Activated CD4-positive, alpha-beta T cell treated with anti-CD3 and anti-CD28 coated beads, Interleukin-2, amount 10 ng/mL, durations not matched to agents 7 days and 5 days (primary cell): Measurements from ENCODE around the gene SPAG5. TPM values are rescaled to one million over a fixed set of nuclear protein-coding genes. Genes with fewer than 3 reads are reported as not detected.

Source experiments
- CTCF ChIA-PET: fragments of 350-600 bp; sonication (Branson Sonifier 250); formaldehyde crosslinking; loops from one replicate; lab custom pipeline; 2021; ENCODE audit warnings: antibody characterized with exemption; lab: Charles Lee
- POLR2A ChIA-PET: fragments of 350-600 bp; sonication (Branson Sonifier 250); formaldehyde crosslinking; loops from one replicate; lab custom pipeline; 2021; ENCODE audit warnings: antibody characterized with exemption; lab: Charles Lee
- DNase-seq: peaks from one replicate; pipeline ENCODE4 v3.0.0-alpha.2; 2020
- H3K27ac Mint-ChIP-seq: one replicate; pipeline ENCODE4 v1.8.0; 2021; ENCODE audit warnings: mild to moderate bottlenecking, moderate library complexity, mixed read lengths
- H3K27me3 Mint-ChIP-seq: one replicate; pipeline ENCODE4 v1.8.0; 2021; ENCODE audit warnings: mixed read lengths
- H3K36me3 Mint-ChIP-seq: one replicate; pipeline ENCODE4 v1.8.0; 2021; ENCODE audit warnings: low read depth, mixed read lengths
- H3K4me1 Mint-ChIP-seq: one replicate; pipeline ENCODE4 v1.8.0; 2021; ENCODE audit warnings: mixed read lengths
- H3K4me3 Mint-ChIP-seq: one replicate; pipeline ENCODE4 v1.8.0; 2021; ENCODE audit warnings: mild to moderate bottlenecking, moderate library complexity, mixed read lengths
- H3K9me3 Mint-ChIP-seq: one replicate; pipeline ENCODE4 v1.8.0; 2021; ENCODE audit warnings: mixed read lengths
- total RNA-seq, 2 experiments: library from RNA; stranded (reverse); gene quantifications; one replicate each; pipeline ENCODE4 v1.2.3, GENCODE V29; 2021

Gene SPAG5
- total RNA-seq, 2 experiments from 2014 or later, result 139 to 147 TPM

DNA sequence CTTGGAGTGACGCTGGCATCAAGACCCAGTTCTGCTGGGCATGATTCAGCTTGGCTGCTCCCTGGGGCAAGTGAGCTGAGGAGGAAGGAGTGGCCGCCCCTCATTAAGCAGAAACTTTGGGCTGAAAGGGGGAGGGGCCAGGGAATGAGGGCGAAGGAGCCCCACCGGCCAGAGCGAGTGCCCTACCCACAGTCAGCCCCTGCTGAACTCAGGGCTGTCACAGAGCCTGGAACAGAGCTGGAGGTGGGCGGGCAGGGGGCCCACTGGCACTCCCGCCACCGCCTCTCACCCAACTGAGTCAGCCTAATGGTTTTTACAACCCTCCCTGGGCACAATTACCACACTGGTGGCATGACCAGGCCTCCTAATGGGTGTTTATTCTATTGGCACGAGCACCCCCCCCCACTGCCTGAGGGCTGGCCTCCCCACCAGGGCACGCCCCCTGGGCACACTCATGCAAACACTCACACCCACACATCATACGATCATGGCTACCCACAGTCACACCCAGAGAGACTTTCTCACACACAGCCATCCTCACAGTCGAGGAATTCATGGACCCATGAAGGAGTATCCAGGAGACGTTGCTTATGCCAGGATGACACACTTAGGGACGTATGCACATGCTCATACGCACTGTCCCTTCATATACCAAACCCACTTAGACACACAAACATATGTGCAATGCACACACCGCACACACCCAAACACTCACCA lies 65.6 kb downstream of the SPAG5 start:
- no peaks in the 10 kb centered on the region for H3K4me1 Mint-ChIP-seq
- no peaks in the 10 kb centered on the region for H3K9me3 Mint-ChIP-seq
- H3K36me3 Mint-ChIP-seq, result no peaks in the 10 kb centered on the region
- no peak overlapping the region for H3K4me3 Mint-ChIP-seq
- no peak for DNase-seq
- no peak overlapping the region for H3K27ac Mint-ChIP-seq
- ChIA-PET POLR2A (no interaction called here), CTCF (no interaction called here)
- peaks cover 1% of the 10 kb centered on the region for H3K27me3 Mint-ChIP-seq

GRCh38 chr17:28532050-28532960 lies 66.5 kb downstream of the SPAG5 start:
- Mint-ChIP-seq H3K27ac (no peak overlapping the region), H3K36me3 (no peaks in the 10 kb centered on the region), H3K27me3 (peaks cover 1% of the 10 kb centered on the region), H3K4me1 (no peaks in the 10 kb centered on the region), H3K4me3 (no peak overlapping the region), H3K9me3 (no peaks in the 10 kb centered on the region)
- no peak for DNase-seq
- ChIA-PET CTCF (interaction anchor here (1.1 kb wide), 1 partner anchor 8 kb away, joined by 4 read pairs; no protein-coding TSS in a partner anchor), POLR2A (no interaction called here)

GRCh38 chr17:28530926-28531325 lies 67.9 kb downstream of the SPAG5 start:
- Mint-ChIP-seq H3K27me3 (peaks cover 1% of the 10 kb centered on the region), H3K9me3 (no peaks in the 10 kb centered on the region), H3K36me3 (no peaks in the 10 kb centered on the region), H3K27ac (no peak overlapping the region), H3K4me1 (no peaks in the 10 kb centered on the region), H3K4me3 (no peak overlapping the region)
- ChIA-PET POLR2A (no interaction called here), CTCF (interaction anchor here (1.1 kb wide), 1 partner anchor 9 kb away, joined by 4 read pairs; no protein-coding TSS in a partner anchor)
- no peak for DNase-seq

GRCh38 chr17:28530250-28530649 lies 68.6 kb downstream of the SPAG5 start:
- Mint-ChIP-seq H3K4me1 (no peaks in the 10 kb centered on the region), H3K36me3 (no peaks in the 10 kb centered on the region), H3K27me3 (peaks cover 1% of the 10 kb centered on the region), H3K27ac (no peak overlapping the region), H3K4me3 (no peak overlapping the region), H3K9me3 (no peaks in the 10 kb centered on the region)
- ChIA-PET POLR2A (no interaction called here), CTCF (no interaction called here)
- no peak for DNase-seq

DNA sequence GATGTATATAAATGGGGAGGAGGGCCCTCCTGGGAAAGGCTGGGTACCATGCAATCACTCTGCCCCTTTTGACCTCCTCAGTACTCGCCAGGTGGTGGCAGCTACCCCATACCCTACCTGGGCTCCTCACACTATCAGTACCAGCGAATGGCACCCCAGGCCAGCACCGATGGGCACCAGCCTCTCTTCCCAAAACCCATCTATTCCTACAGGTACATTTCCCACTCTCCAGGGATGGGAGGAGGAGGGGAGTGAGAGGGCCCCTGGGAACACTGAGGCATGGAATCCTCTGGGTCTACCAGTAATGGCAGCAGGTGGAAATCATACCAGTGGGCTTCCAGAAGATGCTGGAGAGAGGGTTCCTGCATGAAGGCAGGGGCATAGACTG lies 69.8 kb downstream of the SPAG5 start:
- H3K4me3 Mint-ChIP-seq, result no peak overlapping the region
- H3K4me1 Mint-ChIP-seq, result no peaks in the 10 kb centered on the region
- H3K36me3 Mint-ChIP-seq, result no peaks in the 10 kb centered on the region
- no peak overlapping the region for H3K27ac Mint-ChIP-seq
- H3K27me3 Mint-ChIP-seq, result peaks cover 1% of the 10 kb centered on the region
- H3K9me3 Mint-ChIP-seq, result no peaks in the 10 kb centered on the region
- no peak for DNase-seq
- CTCF ChIA-PET, result interaction anchor here (0.6 kb wide), 1 partner anchor 94 kb away, joined by 3 read pairs; no protein-coding TSS in a partner anchor
- POLR2A ChIA-PET, result no interaction called here

DNA sequence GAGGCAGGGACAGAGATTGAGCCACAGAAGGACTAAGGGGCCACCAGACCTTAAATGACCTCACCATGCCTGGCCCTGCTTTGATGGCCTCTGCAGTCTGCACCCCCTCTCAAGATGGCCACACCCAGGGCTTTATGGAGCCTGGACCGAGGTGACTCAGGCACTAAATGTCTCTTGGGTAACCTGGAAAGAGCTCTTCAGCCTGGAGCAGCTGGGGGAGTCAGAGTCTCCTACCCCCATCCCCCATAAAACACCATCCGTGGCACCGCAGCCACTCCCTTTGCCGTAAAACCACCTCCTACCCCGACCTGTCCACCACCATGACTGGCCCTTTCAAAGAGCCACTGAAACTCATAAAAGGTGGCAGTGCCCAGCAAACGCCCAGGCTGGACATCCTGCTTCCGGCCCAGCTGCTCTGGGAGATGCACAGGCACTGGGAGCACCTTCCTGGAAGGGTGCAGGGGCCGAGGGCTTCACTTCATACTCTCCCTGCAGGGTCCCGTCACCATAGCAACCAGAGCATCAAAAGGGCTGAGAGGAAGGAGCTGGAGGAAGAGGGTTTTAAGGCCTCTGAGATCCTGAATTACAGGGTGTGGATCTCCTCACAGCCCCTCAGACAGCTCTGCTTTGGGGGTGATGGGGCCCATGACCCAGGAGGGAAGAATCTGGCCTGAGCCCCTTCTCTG lies 70.4 kb downstream of the SPAG5 start:
- Mint-ChIP-seq H3K9me3 (no peaks in the 10 kb centered on the region), H3K27ac (no peak overlapping the region), H3K27me3 (peaks cover 1% of the 10 kb centered on the region), H3K4me1 (no peaks in the 10 kb centered on the region), H3K4me3 (no peak overlapping the region), H3K36me3 (no peaks in the 10 kb centered on the region)
- ChIA-PET CTCF (interaction anchor here (0.6 kb wide), 1 partner anchor 95 kb away, joined by 3 read pairs; no protein-coding TSS in a partner anchor), POLR2A (no interaction called here)
- DNase-seq, result no peak

GRCh38 chr17:28527859-28528258 lies 71.0 kb downstream of the SPAG5 start:
- peaks cover 1% of the 10 kb centered on the region for H3K27me3 Mint-ChIP-seq
- POLR2A ChIA-PET, result interaction anchor here (0.5 kb wide), 1 partner anchor 366 kb away, joined by 3 read pairs; no protein-coding TSS in a partner anchor
- H3K27ac Mint-ChIP-seq, result no peak overlapping the region
- CTCF ChIA-PET, result no interaction called here
- no peak for DNase-seq
- no peak overlapping the region for H3K4me3 Mint-ChIP-seq
- no peaks in the 10 kb centered on the region for H3K36me3 Mint-ChIP-seq
- no peaks in the 10 kb centered on the region for H3K4me1 Mint-ChIP-seq
- H3K9me3 Mint-ChIP-seq, result no peaks in the 10 kb centered on the region

Other genes with a start within 250 kb of the SPAG5 start
- 10 to 100 TPM; 61.6 to 67.7 TPM for gene POLDIP2, start 241.5 kb downstream of the SPAG5 start, total RNA-seq
- not detected for gene SEBOX, start 233.8 kb downstream of the SPAG5 start, total RNA-seq
- gene VTN, start 228.7 kb downstream of the SPAG5 start, total RNA-seq, result under 1 TPM; 0.08 to 0.12 TPM
- gene SARM1, start 227.3 kb downstream of the SPAG5 start, total RNA-seq, result 10 to 100 TPM; 17.7 to 20.4 TPM
- gene SLC46A1, start 192.8 kb downstream of the SPAG5 start, total RNA-seq, result 1 to 10 TPM in 1 of 2 experiments, under 1 TPM in 1; 0.74 to 1.5 TPM
- gene SLC13A2, start 125.4 kb downstream of the SPAG5 start, total RNA-seq, result not detected
- not detected for gene FOXN1, start 92.7 kb downstream of the SPAG5 start, total RNA-seq
- gene UNC119, start 46.4 kb downstream of the SPAG5 start, total RNA-seq, result 10 to 100 TPM; 38.6 to 46.6 TPM
- gene PIGS, start 27.5 kb downstream of the SPAG5 start, total RNA-seq, result 10 to 100 TPM; 61.7 to 62.6 TPM
- 10 to 100 TPM; 61.4 to 63.4 TPM for gene ALDOC, start 22.1 kb downstream of the SPAG5 start, total RNA-seq
- gene RSKR, start 15.2 kb upstream of the SPAG5 start, total RNA-seq, result 10 to 100 TPM; 18.4 to 20.6 TPM
- 100 to 1,000 TPM; 144 to 145 TPM for gene BLTP2, start 46.1 kb upstream of the SPAG5 start, total RNA-seq
- 10 to 100 TPM; 43.9 to 53.2 TPM for gene SDF2, start 62.9 kb upstream of the SPAG5 start, total RNA-seq
- gene SUPT6H, start 63.2 kb upstream of the SPAG5 start, total RNA-seq, result 10 to 100 TPM; 78.4 to 78.7 TPM
- gene PROCA1, start 112.9 kb upstream of the SPAG5 start, total RNA-seq, result 1 to 10 TPM; 5.5 to 5.7 TPM
- 10 to 100 TPM; 11.0 to 11.8 TPM for gene RAB34, start 118.8 kb upstream of the SPAG5 start, total RNA-seq
- 1,000 to 10,000 TPM; 1,884 to 2,250 TPM for gene RPL23A, start 121.0 kb upstream of the SPAG5 start, total RNA-seq
- 1 to 10 TPM; 2.1 to 2.3 TPM for gene TLCD1, start 127.2 kb upstream of the SPAG5 start, total RNA-seq
- gene NEK8, start 129.8 kb upstream of the SPAG5 start, total RNA-seq, result 1 to 10 TPM; 7.3 TPM
- 10 to 100 TPM; 44.9 to 45.1 TPM for gene TRAF4, start 145.0 kb upstream of the SPAG5 start, total RNA-seq
- gene FAM222B, start 243.8 kb upstream of the SPAG5 start, total RNA-seq, result 10 to 100 TPM; 15.7 to 17.9 TPM